GM23248 (cell line): Measurements from ENCODE around the gene EPHA5. TPM values are rescaled to one million over a fixed set of nuclear protein-coding genes. Genes with fewer than 3 reads are reported as not detected.

Experiments
- DNase-seq: peaks from one replicate; pipeline ENCODE4 v3.0.0-alpha.2; 2015
- H2AFZ ChIP-seq: fragments of 200-600 bp; sonication (generic); 2 replicates; pipeline ENCODE4 v1.6.1; 2016; ENCODE audit warnings: antibody characterized with exemption
- H3F3A ChIP-seq: fragments of 200-600 bp; sonication (generic); 2 replicates; pipeline ENCODE4 v1.6.1; 2016; ENCODE audit warnings: mild to moderate bottlenecking, antibody characterized with exemption, mixed run types; ENCODE audit not compliant: insufficient read depth
- H3K27ac ChIP-seq: fragments of 200-600 bp; sonication (generic); 2 replicates; pipeline ENCODE4 v1.5.1; 2016; ENCODE audit warnings: mild to moderate bottlenecking
- H3K27me3 ChIP-seq: fragments of 200-600 bp; sonication (generic); replicated peaks from 2 replicates; pipeline ENCODE4 v1.6.1; 2016; ENCODE audit warnings: mild to moderate bottlenecking; ENCODE audit not compliant: insufficient read depth
- H3K36me3 ChIP-seq: fragments of 200-600 bp; sonication (generic); 2 replicates; pipeline ENCODE4 v1.6.1; 2016; ENCODE audit warnings: low read depth, mild to moderate bottlenecking
- H3K4me1 ChIP-seq: fragments of 200-600 bp; sonication (generic); 2 replicates; pipeline ENCODE4 v1.6.1; 2016; ENCODE audit warnings: mild to moderate bottlenecking; ENCODE audit not compliant: insufficient read depth
- H3K4me2 ChIP-seq: fragments of 200-600 bp; sonication (generic); one replicate; pipeline ENCODE4 v1.6.1; 2016; ENCODE audit warnings: mild to moderate bottlenecking; ENCODE audit not compliant: unreplicated experiment
- H3K4me3 ChIP-seq: fragments of 200-600 bp; sonication (generic); 2 replicates; pipeline ENCODE4 v1.5.1; 2016; ENCODE audit warnings: mild to moderate bottlenecking
- H3K79me2 ChIP-seq: fragments of 200-600 bp; sonication (generic); 2 replicates; pipeline ENCODE4 v1.6.1; 2016; ENCODE audit warnings: mild to moderate bottlenecking; ENCODE audit not compliant: insufficient read depth
- H3K9ac ChIP-seq: fragments of 200-600 bp; sonication (generic); 2 replicates; pipeline ENCODE4 v1.6.1; 2016; ENCODE audit warnings: mild to moderate bottlenecking
- H3K9me2 ChIP-seq: fragments of 200-600 bp; sonication (generic); 2 replicates; pipeline ENCODE4 v1.6.1; 2016; ENCODE audit warnings: mixed run types, mild to moderate bottlenecking, moderate library complexity; ENCODE audit not compliant: insufficient read depth
- H3K9me3 ChIP-seq: fragments of 200-600 bp; sonication (generic); one replicate; pipeline ENCODE4 v1.6.1; 2017; ENCODE audit warnings: low read depth
- H4K20me1 ChIP-seq: fragments of 200-600 bp; sonication (generic); 2 replicates; pipeline ENCODE4 v1.6.0; 2016; ENCODE audit not compliant: insufficient read depth
- EZH2 ChIP-seq: fragments of 200-600 bp; sonication (generic); IDR thresholded peaks from 2 replicates; pipeline ENCODE4 v1.6.1; 2018; ENCODE audit warnings: antibody characterized with exemption, mild to moderate bottlenecking; ENCODE audit not compliant: insufficient read depth, poor library complexity, severe bottlenecking
- EZH2phosphoT487 ChIP-seq: fragments of 200-600 bp; sonication (generic); IDR thresholded peaks from 2 replicates; pipeline ENCODE4 v1.6.1; 2018; ENCODE audit warnings: antibody characterized with exemption, moderate library complexity, mild to moderate bottlenecking, low read depth; ENCODE audit not compliant: insufficient read depth
- WGBS, 2 experiments: methylation state at CpG; one replicate each; pipeline ENCODE4 v1.1.6; 2015 to 2017; ENCODE audit warnings: low lambda C conversion rate in 2 of 2, low coverage in 1 of 2; ENCODE audit errors: missing lambda C conversion rate in 2 of 2; 5-methylcytosine and 5-hydroxymethylcytosine counted together
- in situ Hi-C: fragments of 300-500 bp; cut with MboI; formaldehyde crosslinking; loops from 2 replicates; pipeline ENCODE4 v1.15.0; 2020
- polyA plus RNA-seq: library from polyadenylated mRNA; unstranded; fragments of >200 nt; fragmentation: Nextera tagmentation; extraction: Ambion mirVana; gene quantifications from 2 replicates; pipeline ENCODE4 v1.2.1, GENCODE V29; 2016
- total RNA-seq: library from RNA; depleted of rRNA; stranded (reverse); fragments of >200 nt; shearing (Covaris generic); gene quantifications from 2 replicates; pipeline ENCODE4 v1.2.3, GENCODE V29; 2014

EPHA5 gene
- total and polyA plus RNA-seq, 2 experiments from 2014 or later: not detected

DNA sequence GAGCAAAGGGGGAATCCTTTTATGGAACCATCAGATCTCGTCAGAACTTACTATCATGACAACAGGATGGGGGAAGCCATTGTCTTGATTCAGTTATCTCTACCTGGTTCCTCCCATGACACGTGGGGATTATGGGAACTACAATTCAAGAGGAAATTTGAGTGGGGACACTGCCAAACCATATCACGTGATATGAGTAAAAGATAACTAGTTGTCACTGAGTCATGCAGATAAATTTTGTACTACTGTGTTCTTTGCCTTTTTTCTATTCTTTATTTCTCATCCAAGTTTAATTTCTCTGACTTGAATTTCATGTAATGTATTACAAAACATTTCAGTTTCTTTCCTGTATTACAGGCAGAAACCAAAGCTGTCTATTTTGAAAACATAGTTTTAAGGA is 383.2 kb downstream of the EPHA5 start:
- no peak for TF ChIP-seq EZH2phosphoT487
- no peak for TF ChIP-seq EZH2
- no peak overlapping the region for H3K27ac ChIP-seq
- in situ Hi-C loops: no loop called here
- H3K79me2 ChIP-seq: no peaks in the 10 kb centered on the region
- no peaks in the 10 kb centered on the region for H3K27me3 ChIP-seq
- H4K20me1 ChIP-seq: no peaks in the 10 kb centered on the region
- DNase-seq: no peak
- no peaks in the 10 kb centered on the region for H3K36me3 ChIP-seq
- no peaks in the 10 kb centered on the region for H3K4me1 ChIP-seq
- H3F3A ChIP-seq: no peaks in the 10 kb centered on the region
- H3K9ac ChIP-seq: no peak overlapping the region
- H3K4me2 ChIP-seq: no peak overlapping the region
- WGBS, 2 experiments: 14 to 25% methylated on average over 3 of the region's 3 CpGs
- no peak overlapping the region for H2AFZ ChIP-seq
- peaks cover 5% of the 10 kb centered on the region for H3K9me3 ChIP-seq
- H3K9me2 ChIP-seq: no peaks in the 10 kb centered on the region
- H3K4me3 ChIP-seq: no peak overlapping the region
